Spleen (tissue), 11 donors: ENCODE measurements around the gene MINAR1. TPM values are rescaled to one million over a fixed set of nuclear protein-coding genes. Genes with fewer than 3 reads are reported as not detected.

ENCODE experiments used
- DNase-seq: peaks from one replicate; pipeline ENCODE4 v3.0.0-alpha.2; 2020
- H3K27ac ChIP-seq, 8 donors: fragments of 200-600 bp; sonication (generic) in 7 of 8; 1 replicate in 4 of 8; 2 replicates in 4 of 8; pipeline versions ENCODE4 v1.5.0 to v1.8.0; 2016 to 2021; ENCODE audit warnings: inconsistent platforms in 4 of 8, mild to moderate bottlenecking in 4 of 8, moderate library complexity in 1 of 8
- H3K27me3 ChIP-seq, 7 donors: fragments of 200-600 bp; sonication (generic) in 6 of 7; replicated peaks in 1 of 7; 1 replicate in 4 of 7; 2 replicates in 3 of 7; pipeline versions ENCODE4 v1.5.0 to v1.8.0; 2016 to 2021; ENCODE audit warnings: inconsistent platforms in 3 of 7, mild to moderate bottlenecking in 1 of 7
- H3K36me3 ChIP-seq, 6 donors: fragments of 200-600 bp; sonication (generic) in 5 of 6; 1 replicate in 4 of 6; 2 replicates in 2 of 6; pipeline versions ENCODE4 v1.5.0 to v1.8.0; 2016 to 2021; ENCODE audit warnings: inconsistent platforms in 2 of 6
- H3K4me1 ChIP-seq, 6 donors: fragments of 200-600 bp; sonication (generic) in 5 of 6; 1 replicate in 3 of 6; 2 replicates in 3 of 6; pipeline versions ENCODE4 v1.5.0 to v1.8.0; 2016 to 2021; ENCODE audit warnings: inconsistent platforms in 3 of 6
- H3K4me3 ChIP-seq, 8 donors: fragments of 200-600 bp; sonication (generic) in 7 of 8; 1 replicate in 4 of 8; 2 replicates in 4 of 8; pipeline versions ENCODE4 v1.5.0 to v1.8.0; 2016 to 2021; ENCODE audit warnings: inconsistent platforms in 4 of 8, mild to moderate bottlenecking in 4 of 8, moderate library complexity in 2 of 8
- H3K9me3 ChIP-seq, 8 donors: fragments of 200-600 bp; sonication (generic) in 7 of 8; 1 replicate in 4 of 8; 2 replicates in 4 of 8; pipeline versions ENCODE4 v1.5.0 to v1.8.0; 2016 to 2021; ENCODE audit warnings: inconsistent platforms in 4 of 8
- CTCF ChIP-seq, 11 experiments: fragments of 200-600 bp in 7 of 11; fragments of 450-650 bp in 4 of 11; sonication (generic) in 4 of 11; IDR thresholded peaks in 8 of 11; conservative IDR thresholded peaks in 3 of 11; 1 replicate in 7 of 11; 2 replicates in 4 of 11; pipeline versions ENCODE4 v1.4.0 to v1.8.0; 2016 to 2021; ENCODE audit warnings: antibody characterized with exemption in 11 of 11, inconsistent platforms in 4 of 11, mild to moderate bottlenecking in 1 of 11
- POLR2A ChIP-seq, 3 donors: fragments of 450-650 bp; IDR thresholded peaks; one replicate each; pipeline ENCODE4 v1.5.1; 2017; ENCODE audit warnings: antibody characterized with exemption in 3 of 3, mild to moderate bottlenecking in 1 of 3
- POLR2AphosphoS5 ChIP-seq, 3 donors: sonication (generic); formaldehyde crosslinking; IDR thresholded peaks; one replicate each; pipeline ENCODE4 v1.5.1; 2017; ENCODE audit warnings: antibody characterized with exemption in 3 of 3
- WGBS, 5 donors: extraction: QIAGEN DNeasy Blood & Tissue Kit in 3 of 5; methylation state at CpG; one replicate each; pipeline versions ENCODE4 v1.1.5 to v1.1.7; 2013 to 2018; 5-methylcytosine and 5-hydroxymethylcytosine counted together
- intact Hi-C: fragments of 100-400 bp; cut with DNase I; formaldehyde crosslinking; loops from one replicate; pipeline ENCODE4 v1.15.0; 2023; ENCODE audit warnings: low total_unique reads
- polyA plus RNA-seq, 3 donors: library from polyadenylated mRNA; stranded (reverse); fragments of 200-250 nt; gene quantifications; one replicate each; pipeline ENCODE4 v1.2.1, GENCODE V29; 2013
- total RNA-seq, 7 donors: library from RNA; depleted of rRNA in 3 of 7; stranded (reverse); fragments of >200 nt in 3 of 7; fragmentation: NEBNext Ultra II Directional in 4 of 7; extraction: Animal tissue kit (Norgen Biotek cat#: 25700) in 4 of 7; gene quantifications; one replicate each; pipeline versions ENCODE4 v1.1.0 to v1.2.1, GENCODE V29; 2016 to 2021
- donor health status: healthy with polysubstance abuse.
- donor health status: DM: no; HTN: no; CAD: no; lungs with moderate emphysema.
- donor health status: DM: no; HTN: no; CAD: no.
- donor health status: Bipolar disorder and iron deficiency.
- donor health status: healthy.
- donor health status: DM: no; HTN: no; CAD: no.
- donor health status: DM: yes; HTN: yes; CAD: no.

MINAR1 gene
- total and polyA plus RNA-seq, 10 donors: 0.15 to 1.6 (median 0.73) TPM

DNA sequence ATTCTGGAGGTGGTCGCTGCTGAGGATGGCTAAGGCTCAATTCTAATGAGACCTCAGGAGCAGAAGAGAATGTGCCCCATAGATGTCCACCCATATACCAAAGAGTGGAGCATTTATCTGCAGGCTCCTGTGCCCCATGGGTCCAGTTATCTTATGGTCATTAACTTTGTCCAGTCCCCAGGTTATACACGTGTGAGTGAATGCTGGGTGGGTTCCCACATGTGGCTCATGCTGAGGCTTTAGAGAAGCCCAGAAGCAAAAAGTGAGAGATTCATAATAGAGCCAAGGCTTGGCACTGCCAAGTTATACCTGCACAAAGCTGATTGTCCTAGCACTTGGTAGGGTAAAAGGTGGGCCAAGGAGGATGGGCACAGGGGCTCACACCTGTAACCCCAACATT is 30.0 kb upstream of the MINAR1 start:
- H3K9me3 ChIP-seq: no peaks in the 10 kb centered on the region
- no peak overlapping the region for H3K4me3 ChIP-seq
- WGBS, 5 donors: 88 to 97% (median 92%) methylated on average over 2 of the region's 2 CpGs

GRCh38 chr15:79403501-79403900 is 28.6 kb upstream of the MINAR1 start:
- WGBS, 5 donors: 88 to 94% (median 93%) methylated on average over 4 of the region's 4 CpGs

More for the DNA sequence above, 30.0 kb upstream of the MINAR1 start:
- no peaks in the 10 kb centered on the region for H3K4me1 ChIP-seq
- intact Hi-C loops: no loop called here
- H3K27ac ChIP-seq: no peak overlapping the region
- TF ChIP-seq POLR2AphosphoS5 (IDR thresholded peaks at IDR 0.05) (no peak), POLR2A (IDR thresholded peaks at IDR 0.05) (no peak), CTCF (IDR thresholded peaks at IDR 0.05 in 8 of 11, conservative IDR thresholded peaks at IDR 0.05 in 3 of 11) (no peak)
- H3K36me3 ChIP-seq: no peaks in the 10 kb centered on the region
- DNase-seq: no peak
- H3K27me3 ChIP-seq: no peaks in the 10 kb centered on the region

DNA sequence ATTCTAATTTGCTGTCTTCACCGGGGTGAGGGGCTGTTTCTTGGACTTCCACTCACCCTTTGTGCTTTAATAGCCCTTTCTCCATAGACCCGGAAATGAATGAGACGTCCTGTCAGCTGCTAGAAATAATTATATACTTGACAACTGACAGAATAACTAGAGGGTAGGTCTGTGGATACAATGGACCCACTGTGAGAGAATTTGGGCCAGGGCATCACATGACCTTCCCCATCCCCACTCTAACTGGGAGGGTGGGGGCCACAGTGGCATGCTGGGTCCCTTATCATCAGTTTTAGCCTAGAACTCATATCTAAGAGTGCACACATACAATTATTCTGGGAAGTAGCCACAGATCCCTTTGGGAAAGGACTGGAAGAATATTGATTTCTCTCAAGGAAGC is 25.9 kb upstream of the MINAR1 start:
- H3K36me3 ChIP-seq: no peaks in the 10 kb centered on the region
- no peaks in the 10 kb centered on the region for H3K4me1 ChIP-seq
- intact Hi-C loops: no loop called here
- no peak for TF ChIP-seq POLR2AphosphoS5 (IDR thresholded peaks at IDR 0.05)
- TF ChIP-seq POLR2A (IDR thresholded peaks at IDR 0.05): no peak
- TF ChIP-seq CTCF (IDR thresholded peaks at IDR 0.05 in 8 of 11, conservative IDR thresholded peaks at IDR 0.05 in 3 of 11): no peak
- no peaks in the 10 kb centered on the region for H3K27me3 ChIP-seq
- no peak for DNase-seq
- no peaks in the 10 kb centered on the region for H3K9me3 ChIP-seq
- H3K4me3 ChIP-seq: no peak overlapping the region
- no peak overlapping the region for H3K27ac ChIP-seq
- WGBS, 5 donors: 70 to 93% (median 89%) methylated on average over 3 of the region's 3 CpGs

More at GRCh38 chr15:79403501-79403900, 28.6 kb upstream of the MINAR1 start:
- Histone ChIP-seq H3K27ac (no peak overlapping the region), H3K4me1 (no peaks in the 10 kb centered on the region), H3K27me3 (no peaks in the 10 kb centered on the region), H3K4me3 (no peak overlapping the region), H3K36me3 (no peaks in the 10 kb centered on the region), H3K9me3 (no peaks in the 10 kb centered on the region)
- TF ChIP-seq CTCF (IDR thresholded peaks at IDR 0.05 in 8 of 11, conservative IDR thresholded peaks at IDR 0.05 in 3 of 11): no peak
- TF ChIP-seq POLR2A (IDR thresholded peaks at IDR 0.05): no peak
- no peak for TF ChIP-seq POLR2AphosphoS5 (IDR thresholded peaks at IDR 0.05)
- DNase-seq: no peak
- intact Hi-C loops: no loop called here

GRCh38 chr15:79408041-79408440 is 24.1 kb upstream of the MINAR1 start:
- H3K4me3 ChIP-seq: no peak overlapping the region
- H3K9me3 ChIP-seq: no peaks in the 10 kb centered on the region
- no peak for DNase-seq
- TF ChIP-seq POLR2AphosphoS5 (IDR thresholded peaks at IDR 0.05) (no peak), POLR2A (IDR thresholded peaks at IDR 0.05) (no peak), CTCF (IDR thresholded peaks at IDR 0.05 in 8 of 11, conservative IDR thresholded peaks at IDR 0.05 in 3 of 11) (no peak)
- H3K27ac ChIP-seq: no peak overlapping the region
- intact Hi-C loops: no loop called here
- WGBS, 5 donors: 64 to 72% (median 68%) methylated on average over 5 of the region's 5 CpGs
- H3K4me1 ChIP-seq: no peaks in the 10 kb centered on the region
- peaks cover 0 to 11% (median 0%) of the 10 kb centered on the region in 6 donors for H3K36me3 ChIP-seq
- H3K27me3 ChIP-seq: no peaks in the 10 kb centered on the region
